HepG2 (cell line): ENCODE results near the gene AKAP12. TPM values are rescaled to one million over a fixed set of nuclear protein-coding genes. Genes with fewer than 3 reads are reported as not detected.

Source experiments
- ATAC-seq: fragments of 200-7000 bp; cut with Tn5 transposase; 3 replicates; pipeline ENCODE4 v1.9.1; 2020; ENCODE audit warnings: mild to moderate bottlenecking, moderate library complexity
- BruUV-seq: library from RNA; stranded (reverse); fragments of 400-500 nt; replicated peaks from 2 replicates; lab custom pipeline; 2021; lab: Mats Ljungman, UMichigan
- CTCF ChIA-PET: fragments of 300-600 bp; formaldehyde crosslinking; extraction: SDS; loops from one replicate; lab custom pipeline; 2021; ENCODE audit warnings: low total read pairs, inconsistent platforms, low intra/inter-chr PET ratio; lab: Yijun Ruan, JAX
- POLR2A ChIA-PET: fragments of 350-600 bp; sonication (Branson Sonifier 250); formaldehyde crosslinking; loops from one replicate; lab custom pipeline; 2020; ENCODE audit warnings: antibody characterized with exemption, inconsistent platforms; lab: Yijun Ruan, JAX
- DNase-seq: peaks from one replicate; pipeline ENCODE4 v3.0.0-alpha.2; 2015; ENCODE audit warnings: low spot score
- FAIRE-seq: peaks from 3 replicates; lab custom pipeline; 2011; peaks lifted over from hg19 to GRCh38; lab: Jason Lieb, UNC
- H2AFZ ChIP-seq: one replicate; pipeline ENCODE4 v1.6.1; 2011; ENCODE audit warnings: low read length, inconsistent platforms
- H3K27ac ChIP-seq: fragments of 300-600 bp; 3 replicates; pipeline ENCODE4 v1.8.0; 2011; ENCODE audit warnings: mixed run types, mild to moderate bottlenecking, mixed read lengths, low read length, inconsistent platforms; ENCODE audit not compliant: insufficient read depth; ENCODE audit errors: extremely low read length
- H3K27me3 ChIP-seq, 2 experiments: fragments of 200-600 bp in 1 of 2; 2 replicates in 1 of 2; 3 replicates in 1 of 2; pipeline versions ENCODE4 v1.6.0 to v1.8.0; 2011; ENCODE audit warnings: low read length in 2 of 2, mild to moderate bottlenecking in 2 of 2, moderate library complexity in 2 of 2, inconsistent platforms in 1 of 2; ENCODE audit not compliant: insufficient read depth in 2 of 2, control insufficient read depth in 1 of 2
- H3K36me3 ChIP-seq, 2 experiments: fragments of 200-600 bp in 1 of 2; replicated peaks in 1 of 2; 2 replicates in 1 of 2; 3 replicates in 1 of 2; pipeline versions ENCODE4 v1.5.1 to v1.8.0; 2011; ENCODE audit warnings: low read length in 2 of 2, inconsistent platforms in 1 of 2; ENCODE audit not compliant: insufficient read depth in 2 of 2, control insufficient read depth in 1 of 2
- H3K4me1 ChIP-seq: 2 replicates; pipeline ENCODE4 v1.5.1; 2012; ENCODE audit warnings: low read length, inconsistent platforms; ENCODE audit not compliant: insufficient read depth
- H3K4me2 ChIP-seq: 2 replicates; pipeline ENCODE4 v1.6.0; 2011; ENCODE audit warnings: low read depth, low read length, inconsistent platforms
- H3K4me3 ChIP-seq, 3 experiments: fragments of 200-600 bp in 1 of 3; sonication (generic), shearing (Covaris generic) in 1 of 3; replicated peaks in 1 of 3; 2 replicates each; pipeline ENCODE4 v1.5.1; 2011 to 2016; ENCODE audit warnings: low read length in 3 of 3, inconsistent platforms in 2 of 3, low read depth in 2 of 3, mild to moderate bottlenecking in 2 of 3, control low read depth in 1 of 3, mixed read lengths in 1 of 3; ENCODE audit not compliant: insufficient read depth in 1 of 3
- H3K79me2 ChIP-seq: one replicate; pipeline ENCODE4 v1.6.1; 2011; ENCODE audit warnings: low read length, inconsistent platforms; ENCODE audit not compliant: insufficient read depth
- H3K9ac ChIP-seq: 2 replicates; pipeline ENCODE4 v1.6.0; 2011; ENCODE audit warnings: mild to moderate bottlenecking, low read depth, low read length, inconsistent platforms; ENCODE audit not compliant: insufficient read depth
- H3K9me3 ChIP-seq: 2 replicates; pipeline ENCODE4 v1.5.1; 2012; ENCODE audit warnings: mild to moderate bottlenecking, low read length
- H4K20me1 ChIP-seq: 2 replicates; pipeline ENCODE4 v1.6.0; 2011; ENCODE audit warnings: inconsistent platforms, mild to moderate bottlenecking, low read length, moderate library complexity; ENCODE audit not compliant: insufficient read depth
- FOXO1 ChIP-seq: sonication (generic); formaldehyde crosslinking; IDR thresholded peaks from 2 replicates; pipeline ENCODE4 v1.4.0; 2020; ENCODE audit warnings: missing genetic modification reagents
- HMG20B ChIP-seq: conservative IDR thresholded peaks from 2 replicates; pipeline ENCODE4 v1.6.1; 2016; ENCODE audit warnings: missing genetic modification reagents, missing compliant biosample characterization
- HNRNPUL1 ChIP-seq: fragments of 200-400 bp; formaldehyde crosslinking; IDR thresholded peaks from 2 replicates; pipeline ENCODE4 v1.6.1; 2017; ENCODE audit warnings: low read depth, mild to moderate bottlenecking, low read length, moderate library complexity
- PTBP1 ChIP-seq: fragments of 200-400 bp; formaldehyde crosslinking; IDR thresholded peaks from 2 replicates; pipeline ENCODE4 v1.6.1; 2018; ENCODE audit warnings: low read length, low read depth; ENCODE audit not compliant: poor library complexity, severe bottlenecking
- ZNF615 ChIP-seq: sonication (generic); formaldehyde crosslinking; IDR thresholded peaks from 2 replicates; pipeline ENCODE4 v1.5.0; 2020; ENCODE audit warnings: mild to moderate bottlenecking, missing genetic modification reagents, borderline replicate concordance
- WGBS: methylation state at CpG from one replicate; pipeline ENCODE4 v1.1.6; 2017; ENCODE audit warnings: low lambda C conversion rate; 5-methylcytosine and 5-hydroxymethylcytosine counted together
- in situ Hi-C: cut with HindIII; loops from 2 replicates; pipeline ENCODE4 v1.10.0; 2017; ENCODE audit warnings: low pct_unique_long_range_greater_than_20kb; ENCODE audit not compliant: extremely low pct_ligation_motif_present
- intact Hi-C: fragments of 100-400 bp; cut with micrococcal nuclease; formaldehyde crosslinking; loops from one replicate; pipeline ENCODE4 v1.10.0; 2022; ENCODE audit not compliant: unreplicated experiment
- polyA plus RNA-seq, 8 experiments: library from polyadenylated mRNA; depleted of rRNA in 3 of 8; stranded (reverse) in 7 of 8; unstranded in 1 of 8; fragments of >200 nt; fragmentation: Illumina TruSeq in 4 of 8; extraction: Trizol in 4 of 8; gene quantifications; 2 replicates each; pipeline versions ENCODE4 v1.2.1 to v1.2.3, GENCODE V29; 2011 to 2016; ENCODE audit warnings: low read depth in 4 of 8, missing spikeins in 1 of 8, mixed read lengths in 1 of 8; ENCODE audit not compliant: insufficient read depth in 1 of 8
- total RNA-seq, 5 experiments: library from RNA; depleted of rRNA; stranded (reverse); fragments of >200 nt; fragmentation: Illumina TruSeq; extraction: Trizol; gene quantifications; 2 replicates each; pipeline ENCODE4 v1.2.3, GENCODE V29; 2016; ENCODE audit warnings: low read depth in 1 of 5
- TF ChIP-seq, protein P1 (sequence below): sonication (generic); formaldehyde crosslinking; IDR thresholded peaks from 2 replicates; pipeline ENCODE4 v1.5.0; 2020; ENCODE audit warnings: mild to moderate bottlenecking, missing genetic modification reagents, borderline replicate concordance
- TF ChIP-seq, protein P2 (sequence below): sonication (generic); formaldehyde crosslinking; conservative IDR thresholded peaks from 2 replicates; pipeline ENCODE4 v1.4.0; 2020; ENCODE audit warnings: missing genetic modification reagents

The AKAP12 gene
- total and polyA plus RNA-seq, 2 of the 13 experiments (the other 11 are each of a cell fraction or from before 2014, with no cell fraction given) = 10.6 to 19.0 TPM

DNA sequence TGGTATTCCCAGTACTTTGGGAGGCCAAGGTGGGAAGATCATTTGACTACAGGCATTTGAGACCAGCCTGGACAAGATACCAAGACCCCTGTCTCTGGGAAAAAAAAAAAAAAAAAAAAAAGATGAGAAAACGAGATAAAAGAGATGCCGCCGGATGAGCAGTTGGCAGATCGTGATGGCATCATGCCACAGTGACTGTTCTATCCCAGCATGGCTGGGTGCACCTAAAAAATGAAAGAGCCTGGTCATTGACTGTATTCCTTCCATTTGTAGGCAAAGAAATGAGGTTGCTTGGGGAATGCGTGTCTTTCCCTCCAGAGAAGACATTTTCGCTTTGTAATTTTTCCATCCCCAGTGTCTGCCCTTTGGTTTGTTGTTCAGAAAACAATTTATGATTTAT lies 12.9 kb downstream of the AKAP12 start:
- H3K36me3 ChIP-seq = no peaks in the 10 kb centered on the region
- no TSS peak for BruUV-seq
- intact Hi-C loops (no loop called here), in situ Hi-C loops (no loop called here)
- no peaks in the 10 kb centered on the region for H3K79me2 ChIP-seq
- FAIRE-seq (no peak), DNase-seq (no peak), ATAC-seq (no peak)
- no peaks in the 10 kb centered on the region for H4K20me1 ChIP-seq
- 78% methylated on average over 6 of the region's 6 CpGs for WGBS
- ChIA-PET CTCF (no interaction called here), POLR2A (no interaction called here)
- H3K4me1 ChIP-seq = peaks cover 7% of the 10 kb centered on the region; the same call in 1 of the 2 replicates
- no peaks in the 10 kb centered on the region for H3K27me3 ChIP-seq
- TF ChIP-seq FOXO1 (CRISPR knock-in tag) = no peak
- no peak for TF ChIP-seq ZNF615 (CRISPR knock-in tag)
- no peak for TF ChIP-seq HNRNPUL1
- TF ChIP-seq, protein P1, sequence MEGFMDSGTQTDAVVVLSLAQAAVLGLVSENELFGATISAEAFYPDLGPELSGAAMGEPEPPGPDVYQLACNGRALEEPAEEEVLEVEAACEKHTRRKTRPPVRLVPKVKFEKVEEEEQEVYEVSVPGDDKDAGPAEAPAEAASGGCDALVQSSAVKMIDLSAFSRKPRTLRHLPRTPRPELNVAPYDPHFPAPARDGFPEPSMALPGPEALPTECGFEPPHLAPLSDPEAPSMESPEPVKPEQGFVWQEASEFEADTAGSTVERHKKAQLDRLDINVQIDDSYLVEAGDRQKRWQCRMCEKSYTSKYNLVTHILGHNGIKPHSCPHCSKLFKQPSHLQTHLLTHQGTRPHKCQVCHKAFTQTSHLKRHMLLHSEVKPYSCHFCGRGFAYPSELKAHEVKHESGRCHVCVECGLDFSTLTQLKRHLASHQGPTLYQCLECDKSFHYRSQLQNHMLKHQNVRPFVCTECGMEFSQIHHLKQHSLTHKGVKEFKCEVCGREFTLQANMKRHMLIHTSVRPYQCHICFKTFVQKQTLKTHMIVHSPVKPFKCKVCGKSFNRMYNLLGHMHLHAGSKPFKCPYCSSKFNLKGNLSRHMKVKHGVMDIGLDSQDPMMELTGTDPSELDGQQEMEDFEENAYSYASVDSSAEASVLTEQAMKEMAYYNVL = no peak
- no peak for TF ChIP-seq HMG20B (CRISPR knock-in tag)
- TF ChIP-seq PTBP1 = no peak
- TF ChIP-seq, protein P2, sequence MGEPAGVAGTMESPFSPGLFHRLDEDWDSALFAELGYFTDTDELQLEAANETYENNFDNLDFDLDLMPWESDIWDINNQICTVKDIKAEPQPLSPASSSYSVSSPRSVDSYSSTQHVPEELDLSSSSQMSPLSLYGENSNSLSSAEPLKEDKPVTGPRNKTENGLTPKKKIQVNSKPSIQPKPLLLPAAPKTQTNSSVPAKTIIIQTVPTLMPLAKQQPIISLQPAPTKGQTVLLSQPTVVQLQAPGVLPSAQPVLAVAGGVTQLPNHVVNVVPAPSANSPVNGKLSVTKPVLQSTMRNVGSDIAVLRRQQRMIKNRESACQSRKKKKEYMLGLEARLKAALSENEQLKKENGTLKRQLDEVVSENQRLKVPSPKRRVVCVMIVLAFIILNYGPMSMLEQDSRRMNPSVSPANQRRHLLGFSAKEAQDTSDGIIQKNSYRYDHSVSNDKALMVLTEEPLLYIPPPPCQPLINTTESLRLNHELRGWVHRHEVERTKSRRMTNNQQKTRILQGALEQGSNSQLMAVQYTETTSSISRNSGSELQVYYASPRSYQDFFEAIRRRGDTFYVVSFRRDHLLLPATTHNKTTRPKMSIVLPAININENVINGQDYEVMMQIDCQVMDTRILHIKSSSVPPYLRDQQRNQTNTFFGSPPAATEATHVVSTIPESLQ = no peak
- H3K4me3 ChIP-seq = no peak overlapping the region
- H3K9me3 ChIP-seq = no peaks in the 10 kb centered on the region
- H2AFZ ChIP-seq = no peak overlapping the region
- no peak overlapping the region for H3K4me2 ChIP-seq
- no peak overlapping the region for H3K27ac ChIP-seq
- H3K9ac ChIP-seq = no peak overlapping the region
